ENCODE results near the gene ZSWIM4.

The ZSWIM4 gene

GRCh38 chr19:13833330-13834243 lies 38.3 kb downstream of the ZSWIM4 start:
- no CpG with 5 or more reads among the region's 59 CpGs for WGBS (ENCODE audit: extremely low coverage, insufficient coverage, insufficient read length)
- peaks cover 8% of the 10 kb centered on the region for H3K79me1 ChIP-seq (ENCODE audit: low read length)

GRCh38 chr19:13834244-13835069 lies 39.2 kb downstream of the ZSWIM4 start:
- peaks cover 19 to 34% of the 10 kb centered on the region in 2 experiments for H3K4me1 ChIP-seq (ENCODE audit: control insufficient read depth in 1 of 2, insufficient read depth in 2 of 2, low read length in 2 of 2)
- no peak overlapping the region for H3K18ac ChIP-seq (ENCODE audit: low read length)
- H3K4ac ChIP-seq (ENCODE audit: low read depth, low read length), result no peak overlapping the region
- H2AK5ac ChIP-seq (ENCODE audit: low read length), result no peak overlapping the region
- no peak overlapping the region for H2AFZ ChIP-seq (ENCODE audit: insufficient read depth, low read length, poor library complexity)
- no CpG with 5 or more reads among the region's 14 CpGs for WGBS (ENCODE audit: extremely low coverage, insufficient coverage, insufficient read length)
- H2BK5ac ChIP-seq (ENCODE audit: low read depth, low read length, poor library complexity), result no peak overlapping the region
- H2BK120ac ChIP-seq (ENCODE audit: insufficient read depth, low read length, poor library complexity), result no peak overlapping the region
- DNase-seq, result peak; percentile 95 to 96
- peak overlapping the region; percentile 59 for H3K9ac ChIP-seq (ENCODE audit: low read length)
- H4K8ac ChIP-seq (ENCODE audit: low read depth, low read length), result peak overlapping the region; percentile 1
- peaks cover 2% of the 10 kb centered on the region for H3K9me3 ChIP-seq (ENCODE audit: insufficient read depth, low read depth, low read length)
- H3K23ac ChIP-seq (ENCODE audit: low read length), result no peak overlapping the region
- H3K27ac ChIP-seq (ENCODE audit: low read depth, low read length), result no peak overlapping the region
- peaks cover 60 to 63% of the 10 kb centered on the region in 2 experiments for H3K36me3 ChIP-seq (ENCODE audit: control insufficient read depth in 1 of 2, insufficient read depth in 2 of 2, low read length in 2 of 2)
- H4K12ac ChIP-seq (ENCODE audit: low read depth, low read length), result no peak overlapping the region
- peaks cover 17% of the 10 kb centered on the region for H3K79me2 ChIP-seq (ENCODE audit: control insufficient read depth, insufficient read depth, low read length, poor library complexity)
- H2BK12ac ChIP-seq (ENCODE audit: low read length), result no peak overlapping the region
- H3K27me3 ChIP-seq (ENCODE audit: insufficient read depth, low read length), result no peaks in the 10 kb centered on the region
- H3K4me2 ChIP-seq (ENCODE audit: low read length), result peak overlapping the region; percentile 63
- peaks cover 10% of the 10 kb centered on the region for H3K79me1 ChIP-seq (ENCODE audit: low read length)
- no peak overlapping the region for H3K4me3 ChIP-seq (ENCODE audit: low read depth, low read length)
- no peak overlapping the region for H4K91ac ChIP-seq (ENCODE audit: low read depth, low read length)
- H3K14ac ChIP-seq (ENCODE audit: low read length), result no peak overlapping the region

More at GRCh38 chr19:13833330-13834243, 38.3 kb downstream of the ZSWIM4 start:
- H4K91ac ChIP-seq (ENCODE audit: low read depth, low read length), result peak overlapping the region; percentile 10
- peak overlapping the region; percentile 63 for H3K4me2 ChIP-seq (ENCODE audit: low read length)
- no peak overlapping the region for H2BK5ac ChIP-seq (ENCODE audit: low read depth, low read length, poor library complexity)
- H3K4me1 ChIP-seq (ENCODE audit: control insufficient read depth in 1 of 2, insufficient read depth in 2 of 2, low read length in 2 of 2), result peaks cover 11 to 26% of the 10 kb centered on the region in 2 experiments
- peak overlapping the region; percentile 81 for H4K8ac ChIP-seq (ENCODE audit: low read depth, low read length)
- no peaks in the 10 kb centered on the region for H3K27me3 ChIP-seq (ENCODE audit: insufficient read depth, low read length)
- no peak overlapping the region for H3K23ac ChIP-seq (ENCODE audit: low read length)
- peak overlapping the region; percentile 72 for H3K27ac ChIP-seq (ENCODE audit: low read depth, low read length)
- peak overlapping the region; percentile 45 for H2BK120ac ChIP-seq (ENCODE audit: insufficient read depth, low read length, poor library complexity)
- H2AFZ ChIP-seq (ENCODE audit: insufficient read depth, low read length, poor library complexity), result peak overlapping the region; percentile 81
- peaks cover 52 to 56% of the 10 kb centered on the region in 2 experiments for H3K36me3 ChIP-seq (ENCODE audit: control insufficient read depth in 1 of 2, insufficient read depth in 2 of 2, low read length in 2 of 2)
- H3K79me2 ChIP-seq (ENCODE audit: control insufficient read depth, insufficient read depth, low read length, poor library complexity), result peaks cover 9% of the 10 kb centered on the region
- H3K4ac ChIP-seq (ENCODE audit: low read depth, low read length), result peak overlapping the region; percentile 49
- peak overlapping the region; percentile 67 for H4K12ac ChIP-seq (ENCODE audit: low read depth, low read length)
- no peak overlapping the region for H3K14ac ChIP-seq (ENCODE audit: low read length)
- DNase-seq, result peak; percentile 96 to 97
- H3K9me3 ChIP-seq (ENCODE audit: insufficient read depth, low read depth, low read length), result peaks cover 2% of the 10 kb centered on the region
- H2BK12ac ChIP-seq (ENCODE audit: low read length), result peak overlapping the region; percentile 14
- H3K9ac ChIP-seq (ENCODE audit: low read length), result peak overlapping the region; percentile 65
- H3K4me3 ChIP-seq (ENCODE audit: low read depth, low read length), result peak overlapping the region; percentile 23
- peak overlapping the region; percentile 63 for H2AK5ac ChIP-seq (ENCODE audit: low read length)
- H3K18ac ChIP-seq (ENCODE audit: low read length), result peak overlapping the region; percentile 78

GRCh38 chr19:13835791-13836723 lies 40.8 kb downstream of the ZSWIM4 start:
- Histone ChIP-seq H3K14ac (ENCODE audit: low read length) (no peak overlapping the region), H3K4me1 (ENCODE audit: control insufficient read depth in 1 of 2, insufficient read depth in 2 of 2, low read length in 2 of 2) (peaks cover 30 to 46% of the 10 kb centered on the region in 2 experiments), H3K36me3 (ENCODE audit: control insufficient read depth in 1 of 2, insufficient read depth in 2 of 2, low read length in 2 of 2) (peaks cover 60 to 63% of the 10 kb centered on the region in 2 experiments), H3K23ac (ENCODE audit: low read length) (no peak overlapping the region), H4K8ac (ENCODE audit: low read depth, low read length) (no peak overlapping the region), H2BK5ac (ENCODE audit: low read depth, low read length, poor library complexity) (no peak overlapping the region), H3K4me2 (ENCODE audit: low read length) (no peak overlapping the region), H3K18ac (ENCODE audit: low read length) (no peak overlapping the region), H3K79me1 (ENCODE audit: low read length) (peaks cover 22% of the 10 kb centered on the region), H3K79me2 (ENCODE audit: control insufficient read depth, insufficient read depth, low read length, poor library complexity) (peaks cover 32% of the 10 kb centered on the region), H3K27ac (ENCODE audit: low read depth, low read length) (peak overlapping the region; percentile 3), H2AK5ac (ENCODE audit: low read length) (no peak overlapping the region), H3K9me3 (ENCODE audit: insufficient read depth, low read depth, low read length) (peaks cover 2% of the 10 kb centered on the region), H2AFZ (ENCODE audit: insufficient read depth, low read length, poor library complexity) (no peak overlapping the region), H2BK12ac (ENCODE audit: low read length) (no peak overlapping the region), H2BK120ac (ENCODE audit: insufficient read depth, low read length, poor library complexity) (no peak overlapping the region), H4K91ac (ENCODE audit: low read depth, low read length) (no peak overlapping the region), H3K27me3 (ENCODE audit: insufficient read depth, low read length) (no peaks in the 10 kb centered on the region), H4K12ac (ENCODE audit: low read depth, low read length) (no peak overlapping the region), H3K4me3 (ENCODE audit: low read depth, low read length) (no peak overlapping the region), H3K4ac (ENCODE audit: low read depth, low read length) (peak overlapping the region; percentile 52), H3K9ac (ENCODE audit: low read length) (no peak overlapping the region)
- WGBS (ENCODE audit: extremely low coverage, insufficient coverage, insufficient read length), result no CpG with 5 or more reads among the region's 21 CpGs
- DNase-seq, result peak; percentile 82 to 85

All from trophoblast cell (in vitro differentiated cells and primary cell).